Neuronal stem cell (in vitro differentiated cells): ENCODE results near the gene AMPD3.
A peak's percentile ranks its signal among the peaks of the same experiment; 100 is the strongest.

Experiments used
- DNase-seq: peaks from one replicate; pipeline ENCODE4 v3.0.0-alpha.2; 2013; ENCODE audit warnings: low spot score
- H2AFZ ChIP-seq: one replicate; pipeline ENCODE4 v1.6.1; 2013; ENCODE audit warnings: mild to moderate bottlenecking, low read length, inconsistent platforms
- H2AK5ac ChIP-seq: 2 replicates; pipeline ENCODE4 v1.6.1; 2013; ENCODE audit warnings: low read depth, mild to moderate bottlenecking, inconsistent platforms, low read length, moderate library complexity, mixed read lengths
- H2BK120ac ChIP-seq: 2 replicates; pipeline ENCODE4 v1.6.1; 2013; ENCODE audit warnings: low read depth, mild to moderate bottlenecking, inconsistent platforms, low read length, moderate library complexity, mixed read lengths
- H2BK12ac ChIP-seq: one replicate; pipeline ENCODE4 v1.6.1; 2013; ENCODE audit warnings: low read length, inconsistent platforms
- H2BK15ac ChIP-seq: 2 replicates; pipeline ENCODE4 v1.6.1; 2013; ENCODE audit warnings: mild to moderate bottlenecking, low read length, inconsistent platforms, mixed read lengths
- H2BK5ac ChIP-seq: one replicate; pipeline ENCODE4 v1.6.1; 2013; ENCODE audit warnings: inconsistent platforms, mild to moderate bottlenecking, low read length, moderate library complexity
- H3K14ac ChIP-seq: one replicate; pipeline ENCODE4 v1.6.1; 2013; ENCODE audit warnings: low read length, inconsistent platforms
- H3K18ac ChIP-seq: 2 replicates; pipeline ENCODE4 v1.6.1; 2013; ENCODE audit warnings: low read length, inconsistent platforms
- H3K23ac ChIP-seq: 2 replicates; pipeline ENCODE4 v1.6.1; 2013; ENCODE audit warnings: low read depth, mild to moderate bottlenecking, mixed read lengths, low read length, inconsistent platforms; ENCODE audit not compliant: poor library complexity
- H3K27ac ChIP-seq: replicated peaks from 3 replicates; pipeline ENCODE4 v1.5.1; 2013; ENCODE audit warnings: low read length, inconsistent platforms
- H3K27me3 ChIP-seq, 3 experiments: 2 replicates each; pipeline ENCODE4 v1.6.1; 2013; ENCODE audit warnings: low read length in 3 of 3, mild to moderate bottlenecking in 2 of 3, inconsistent platforms in 1 of 3, low read depth in 1 of 3, mixed read lengths in 1 of 3, moderate library complexity in 1 of 3; ENCODE audit not compliant: control insufficient read depth in 3 of 3, insufficient read depth in 3 of 3
- H3K36me3 ChIP-seq, 2 donors: replicated peaks in 1 of 2; 2 replicates each; pipeline ENCODE4 v1.6.1; 2013; ENCODE audit warnings: low read length in 2 of 2; ENCODE audit not compliant: control insufficient read depth in 2 of 2, insufficient read depth in 2 of 2
- H3K4ac ChIP-seq: 2 replicates; pipeline ENCODE4 v1.6.1; 2013; ENCODE audit warnings: inconsistent platforms, mild to moderate bottlenecking, low read length, moderate library complexity
- H3K4me1 ChIP-seq, 2 donors: 1 replicate in 1 of 2; 2 replicates in 1 of 2; pipeline ENCODE4 v1.6.1; 2013; ENCODE audit warnings: low read length in 2 of 2, low read depth in 1 of 2; ENCODE audit not compliant: control insufficient read depth in 2 of 2, insufficient read depth in 1 of 2
- H3K4me2 ChIP-seq: one replicate; pipeline ENCODE4 v1.6.1; 2013; ENCODE audit warnings: mild to moderate bottlenecking, low read length, inconsistent platforms; ENCODE audit not compliant: insufficient read depth, poor library complexity, severe bottlenecking
- H3K4me3 ChIP-seq, 2 donors: 2 replicates each; pipeline ENCODE4 v1.5.1; 2013; ENCODE audit warnings: low read length in 2 of 2, mild to moderate bottlenecking in 2 of 2, inconsistent platforms in 1 of 2, moderate library complexity in 1 of 2
- H3K79me1 ChIP-seq: one replicate; pipeline ENCODE4 v1.6.1; 2013; ENCODE audit warnings: low read depth, mild to moderate bottlenecking, inconsistent platforms, low read length, moderate library complexity
- H3K9ac ChIP-seq: one replicate; pipeline ENCODE4 v1.6.1; 2013; ENCODE audit warnings: mild to moderate bottlenecking, low read depth, low read length, inconsistent platforms; ENCODE audit not compliant: poor library complexity
- H3K9me3 ChIP-seq, 2 donors: replicated peaks in 1 of 2; 2 replicates each; pipeline versions ENCODE3 to v1.6.1; 2013; ENCODE audit warnings: low read length in 2 of 2, mild to moderate bottlenecking in 2 of 2, inconsistent platforms in 1 of 2, low read depth in 1 of 2, mixed read lengths in 1 of 2, moderate library complexity in 1 of 2; ENCODE audit not compliant: control insufficient read depth in 2 of 2, insufficient read depth in 1 of 2
- H4K8ac ChIP-seq: one replicate; pipeline ENCODE4 v1.6.1; 2013; ENCODE audit warnings: low read depth, mild to moderate bottlenecking, inconsistent platforms, low read length, moderate library complexity
- H4K91ac ChIP-seq: one replicate; pipeline ENCODE4 v1.6.1; 2013; ENCODE audit warnings: low read length, low read depth, mild to moderate bottlenecking, inconsistent platforms; ENCODE audit not compliant: poor library complexity
- WGBS, 2 donors: extraction: QIAGEN DNeasy Blood & Tissue Kit; methylation state at CpG; one replicate each; pipeline ENCODE4 v1.1.7; 2013; ENCODE audit warnings: missing lambda C conversion rate in 2 of 2, mixed read lengths in 1 of 2; ENCODE audit not compliant: insufficient read length in 2 of 2, insufficient replicate concordance in 1 of 2; ENCODE audit errors: extremely low coverage in 2 of 2; 5-methylcytosine and 5-hydroxymethylcytosine counted together

Gene AMPD3

GRCh38 chr11:10503777-10504480 is 48.9 kb downstream of the AMPD3 start:
- WGBS, 2 donors = no CpG with 5 or more reads among the region's 5 CpGs
- no peak overlapping the region for H3K18ac ChIP-seq
- no peak overlapping the region for H4K8ac ChIP-seq
- no peak for DNase-seq
- peaks cover 0 to 2% of the 10 kb centered on the region in 2 donors for H3K36me3 ChIP-seq
- no peak overlapping the region for H3K4me2 ChIP-seq
- H2BK15ac ChIP-seq = no peak overlapping the region
- H3K4ac ChIP-seq = no peak overlapping the region
- H2BK120ac ChIP-seq = no peak overlapping the region
- H3K9me3 ChIP-seq = no peaks in the 10 kb centered on the region
- no peaks in the 10 kb centered on the region for H3K27me3 ChIP-seq
- no peak overlapping the region for H3K23ac ChIP-seq
- no peak overlapping the region for H2AFZ ChIP-seq
- no peak overlapping the region for H3K14ac ChIP-seq
- no peak overlapping the region for H2AK5ac ChIP-seq
- H2BK5ac ChIP-seq = no peak overlapping the region
- peaks cover 8% of the 10 kb centered on the region in 2 donors for H3K4me1 ChIP-seq
- H2BK12ac ChIP-seq = no peak overlapping the region
- no peak overlapping the region for H3K9ac ChIP-seq
- H3K4me3 ChIP-seq = no peak overlapping the region
- H3K27ac ChIP-seq = no peak overlapping the region
- no peaks in the 10 kb centered on the region for H3K79me1 ChIP-seq
- no peak overlapping the region for H4K91ac ChIP-seq

GRCh38 chr11:10504490-10504889 is 49.4 kb downstream of the AMPD3 start:
- Histone ChIP-seq H4K91ac (no peak overlapping the region), H2AFZ (no peak overlapping the region), H3K4me3 (no peak overlapping the region), H3K79me1 (no peaks in the 10 kb centered on the region), H3K4ac (no peak overlapping the region), H2AK5ac (no peak overlapping the region), H3K27me3 (no peaks in the 10 kb centered on the region), H3K14ac (no peak overlapping the region), H3K9me3 (no peaks in the 10 kb centered on the region), H3K36me3 (peaks cover 0 to 2% of the 10 kb centered on the region in 2 donors), H2BK15ac (no peak overlapping the region), H3K9ac (no peak overlapping the region), H2BK120ac (no peak overlapping the region), H3K18ac (peak overlapping the region; percentile 50), H3K4me2 (no peak overlapping the region), H2BK5ac (no peak overlapping the region), H2BK12ac (no peak overlapping the region), H3K27ac (no peak overlapping the region), H3K23ac (no peak overlapping the region), H3K4me1 (peaks cover 8% of the 10 kb centered on the region in 2 donors), H4K8ac (no peak overlapping the region)
- no CpG with 5 or more reads among the region's 11 CpGs for WGBS, 2 donors
- no peak for DNase-seq

GRCh38 chr11:10505278-10506007 is 50.4 kb downstream of the AMPD3 start:
- Histone ChIP-seq H2BK120ac (no peak overlapping the region), H3K9ac (no peak overlapping the region), H3K23ac (no peak overlapping the region), H3K18ac (no peak overlapping the region), H4K8ac (no peak overlapping the region), H3K27ac (no peak overlapping the region), H3K36me3 (no peaks in the 10 kb centered on the region), H2BK15ac (no peak overlapping the region), H3K4me3 (no peak overlapping the region), H2AFZ (no peak overlapping the region), H3K4me1 (peaks cover 7 to 8% of the 10 kb centered on the region in 2 donors), H2BK12ac (no peak overlapping the region), H2BK5ac (no peak overlapping the region), H3K4me2 (no peak overlapping the region), H3K27me3 (no peaks in the 10 kb centered on the region), H4K91ac (no peak overlapping the region), H3K9me3 (no peaks in the 10 kb centered on the region), H3K79me1 (no peaks in the 10 kb centered on the region), H3K14ac (no peak overlapping the region), H2AK5ac (no peak overlapping the region), H3K4ac (no peak overlapping the region)
- no peak for DNase-seq
- no CpG with 5 or more reads among the region's 6 CpGs for WGBS, 2 donors

- Histone ChIP-seq H3K18ac (no peak overlapping the region), H3K4me1 (peaks cover 5 to 11% of the 10 kb centered on the region in 2 donors), H3K27me3 (no peaks in the 10 kb centered on the region), H4K91ac (no peak overlapping the region), H3K4ac (no peak overlapping the region), H2AFZ (no peak overlapping the region), H3K4me2 (no peak overlapping the region), H2BK12ac (no peak overlapping the region), H4K8ac (no peak overlapping the region), H3K9me3 (no peaks in the 10 kb centered on the region), H3K9ac (no peak overlapping the region), H2AK5ac (no peak overlapping the region), H2BK5ac (no peak overlapping the region), H3K79me1 (no peaks in the 10 kb centered on the region), H2BK15ac (no peak overlapping the region), H2BK120ac (no peak overlapping the region), H3K4me3 (no peak overlapping the region), H3K23ac (no peak overlapping the region), H3K36me3 (no peaks in the 10 kb centered on the region), H3K27ac (no peak overlapping the region), H3K14ac (no peak overlapping the region)
- no peak for DNase-seq
These were observed 50.9 kb downstream of the AMPD3 start for GRCh38 chr11:10506008-10506370.
